HCT116 (cell line): ENCODE measurements around the gene ARMC2. TPM values are rescaled to one million over a fixed set of nuclear protein-coding genes. Genes with fewer than 3 reads are reported as not detected.

Source experiments
- ATAC-seq: fragments of 200-7000 bp; cut with Tn5 transposase; 2 replicates; pipeline ENCODE4 v1.9.1; 2020; ENCODE audit warnings: mild to moderate bottlenecking, moderate library complexity
- BruUV-seq: library from RNA; stranded (reverse); fragments of 400-500 nt; replicated peaks from 2 replicates; lab custom pipeline; 2021; lab: Mats Ljungman, UMichigan
- CTCF ChIA-PET: fragments of 300-600 bp; sonication (Branson Sonifier 250); formaldehyde crosslinking; loops from one replicate; lab custom pipeline; 2021; ENCODE audit warnings: antibody characterized with exemption; lab: Charles Lee
- POLR2A ChIA-PET: fragments of 300-600, 350-600 bp; sonication (Branson Sonifier 250); formaldehyde crosslinking; loops from one replicate; lab custom pipeline; 2021; ENCODE audit warnings: antibody characterized with exemption; lab: Charles Lee
- RAD21 ChIA-PET, 2 experiments: fragments of 300-600 bp; sonication (Branson Sonifier 250); formaldehyde crosslinking; loops; one replicate each; lab custom pipeline; 2023; ENCODE audit warnings: low total read pairs in 2 of 2; ENCODE audit not compliant: uncharacterized antibody in 2 of 2, unreplicated experiment in 2 of 2, low non-redundant PET in 1 of 2; lab: Charles Lee
- DNase-seq: peaks from one replicate; pipeline ENCODE4 v3.0.0-alpha.2; 2010; ENCODE audit warnings: low read depth, low spot score
- H2AFZ ChIP-seq: fragments of 200-600 bp; shearing (Covaris generic), sonication (generic); 2 replicates; pipeline ENCODE4 v1.6.1; 2017; ENCODE audit warnings: low read depth, mixed run types, mixed read lengths, antibody characterized with exemption, low read length; ENCODE audit not compliant: poor library complexity, severe bottlenecking
- H3K27ac ChIP-seq: 2 replicates; pipeline ENCODE4 v1.5.1; 2012; ENCODE audit warnings: low read depth, low read length
- H3K27me3 ChIP-seq: fragments of 200-600 bp; sonication (generic); 2 replicates; pipeline ENCODE4 v1.6.1; 2016; ENCODE audit warnings: mixed run types, low read length, mixed read lengths; ENCODE audit not compliant: insufficient read depth
- H3K36me3 ChIP-seq, 2 experiments: fragments of 200-500 bp in 1 of 2; fragments of 200-600 bp in 1 of 2; sonication (Bioruptor generic) in 1 of 2; sonication (generic) in 1 of 2; 2 replicates each; pipeline versions ENCODE4 v1.5.1 to v1.6.1; 2014 to 2016; ENCODE audit warnings: low read length in 2 of 2, inconsistent platforms in 1 of 2, mixed read lengths in 1 of 2, mixed run types in 1 of 2; ENCODE audit not compliant: insufficient read depth in 2 of 2, control insufficient read depth in 1 of 2
- H3K4me1 ChIP-seq, 2 experiments: fragments of 200-600 bp in 1 of 2; sonication (generic) in 1 of 2; 2 replicates each; pipeline versions ENCODE4 v1.5.1 to v1.6.1; 2012 to 2017; ENCODE audit warnings: low read length in 2 of 2, inconsistent platforms in 1 of 2, mild to moderate bottlenecking in 1 of 2, mixed read lengths in 1 of 2, mixed run types in 1 of 2, moderate library complexity in 1 of 2; ENCODE audit not compliant: insufficient read depth in 2 of 2, control insufficient read depth in 1 of 2
- H3K4me2 ChIP-seq: fragments of 200-600 bp; sonication (generic); 2 replicates; pipeline ENCODE4 v1.6.1; 2017; ENCODE audit warnings: mixed run types, low read length, mixed read lengths
- H3K4me3 ChIP-seq, 2 experiments: fragments of 200-600 bp in 1 of 2; sonication (generic) in 1 of 2; replicated peaks in 1 of 2; 2 replicates each; pipeline ENCODE4 v1.5.1; 2011 to 2016; ENCODE audit warnings: low read length in 2 of 2, control low read depth in 1 of 2, low read depth in 1 of 2, mild to moderate bottlenecking in 1 of 2, mixed read lengths in 1 of 2, mixed run types in 1 of 2
- H3K79me2 ChIP-seq: fragments of 200-600 bp; sonication (generic); 2 replicates; pipeline ENCODE4 v1.6.1; 2017; ENCODE audit warnings: mild to moderate bottlenecking, mixed run types, low read length, moderate library complexity, mixed read lengths; ENCODE audit not compliant: insufficient read depth
- H3K9ac ChIP-seq: fragments of 200-600 bp; sonication (generic); 2 replicates; pipeline ENCODE4 v1.6.1; 2016; ENCODE audit warnings: low read length, mixed read lengths
- H3K9me2 ChIP-seq: fragments of 200-600 bp; sonication (generic), shearing (Covaris generic); 2 replicates; pipeline ENCODE4 v1.6.1; 2017; ENCODE audit warnings: mixed run types, mild to moderate bottlenecking, moderate library complexity; ENCODE audit not compliant: insufficient read depth
- H3K9me3 ChIP-seq, 2 experiments: fragments of 200-500 bp in 1 of 2; fragments of 200-600 bp in 1 of 2; sonication (Bioruptor generic) in 1 of 2; sonication (generic) in 1 of 2; 2 replicates each; pipeline ENCODE4 v1.6.1; 2014 to 2017; ENCODE audit warnings: low read length in 2 of 2, mixed read lengths in 2 of 2, inconsistent platforms in 1 of 2, low read depth in 1 of 2, mild to moderate bottlenecking in 1 of 2, mixed run types in 1 of 2, moderate library complexity in 1 of 2; ENCODE audit not compliant: control insufficient read depth in 1 of 2, insufficient read depth in 1 of 2
- H4K20me1 ChIP-seq: fragments of 200-600 bp; sonication (generic), shearing (Covaris generic); 2 replicates; pipeline ENCODE4 v1.6.1; 2017; ENCODE audit warnings: mixed run types, mild to moderate bottlenecking, moderate library complexity; ENCODE audit not compliant: insufficient read depth
- ATF3 ChIP-seq: IDR thresholded peaks from 2 replicates; pipeline ENCODE4 v1.6.1; 2012
- CEBPB ChIP-seq: IDR thresholded peaks from 2 replicates; pipeline ENCODE4 v1.6.1; 2012; ENCODE audit warnings: low read depth
- EZH2phosphoT487 ChIP-seq: fragments of 200-600 bp; IDR thresholded peaks from 2 replicates; pipeline ENCODE4 v1.6.1; 2018; ENCODE audit warnings: antibody characterized with exemption, borderline replicate concordance
- JUND ChIP-seq: IDR thresholded peaks from 2 replicates; pipeline ENCODE4 v1.6.1; 2012
- REST ChIP-seq: IDR thresholded peaks from 2 replicates; pipeline ENCODE4 v1.6.1; 2012; ENCODE audit warnings: low read depth
- SP1 ChIP-seq: IDR thresholded peaks from 2 replicates; pipeline ENCODE4 v1.6.1; 2012; ENCODE audit warnings: low read depth
- SRF ChIP-seq: IDR thresholded peaks from 2 replicates; pipeline ENCODE4 v1.6.1; 2012; ENCODE audit warnings: low read depth
- YY1 ChIP-seq: IDR thresholded peaks from 2 replicates; pipeline ENCODE4 v1.6.1; 2011; ENCODE audit warnings: low read length, low read depth, moderate library complexity, mild to moderate bottlenecking; ENCODE audit not compliant: insufficient replicate concordance; ENCODE audit errors: extremely low read depth
- ZBTB33 ChIP-seq: IDR thresholded peaks from 2 replicates; pipeline ENCODE4 v1.6.1; 2011; ENCODE audit warnings: mild to moderate bottlenecking, low read length, moderate library complexity; ENCODE audit not compliant: insufficient replicate concordance; ENCODE audit errors: extremely low read depth
- intact Hi-C: fragments of 100-400 bp; cut with micrococcal nuclease; formaldehyde crosslinking; loops from 2 replicates; pipeline ENCODE4 v1.10.0; 2022
- total RNA-seq: library from RNA; stranded (reverse); gene quantifications from one replicate; pipeline ENCODE4 v1.2.1, GENCODE V29; 2021; ENCODE audit not compliant: unreplicated experiment

ARMC2 gene
- total RNA-seq, 1 experiment from 2014 or later, result 3.6 TPM

- POLR2A ChIA-PET, result no interaction called here
- RAD21 ChIA-PET, result no interaction called here
- intact Hi-C loops, result no loop called here
These were observed 23.9 kb downstream of the ARMC2 start for GRCh38 chr6:108872141-108872557.

More at GRCh38 chr6:108872141-108872557, 23.9 kb downstream of the ARMC2 start:
- no peaks in the 10 kb centered on the region for H3K9me3 ChIP-seq
- no TSS peak for BruUV-seq
- no peak for TF ChIP-seq SP1
- TF ChIP-seq EZH2phosphoT487, result no peak
- no peak for TF ChIP-seq REST
- no peak for TF ChIP-seq JUND
- TF ChIP-seq CEBPB, result no peak
- no peak for TF ChIP-seq YY1
- TF ChIP-seq SRF, result no peak
- TF ChIP-seq ATF3, result no peak
- no peak for TF ChIP-seq ZBTB33
- TF ChIP-seq, all 23 proteins: peak for 0
- ATAC-seq (no peak), DNase-seq (no peak)
- no peaks in the 10 kb centered on the region for H3K79me2 ChIP-seq
- no peaks in the 10 kb centered on the region for H3K9me2 ChIP-seq
- H3K36me3 ChIP-seq, result no peaks in the 10 kb centered on the region
- no peaks in the 10 kb centered on the region for H3K27me3 ChIP-seq
- H3K27ac ChIP-seq, result no peak overlapping the region
- CTCF ChIA-PET, result interaction anchor here (0.9 kb wide), 1 partner anchor 21 kb away, joined by 3 read pairs; no protein-coding TSS in a partner anchor
- no peak overlapping the region for H3K4me2 ChIP-seq
- no peaks in the 10 kb centered on the region for H4K20me1 ChIP-seq
- H3K9ac ChIP-seq, result no peak overlapping the region
- H2AFZ ChIP-seq, result no peak overlapping the region
- H3K4me1 ChIP-seq, result no peaks in the 10 kb centered on the region
- H3K4me3 ChIP-seq, result no peak overlapping the region
